ENCODE data around the gene ZNF133.

Gene ZNF133

DNA sequence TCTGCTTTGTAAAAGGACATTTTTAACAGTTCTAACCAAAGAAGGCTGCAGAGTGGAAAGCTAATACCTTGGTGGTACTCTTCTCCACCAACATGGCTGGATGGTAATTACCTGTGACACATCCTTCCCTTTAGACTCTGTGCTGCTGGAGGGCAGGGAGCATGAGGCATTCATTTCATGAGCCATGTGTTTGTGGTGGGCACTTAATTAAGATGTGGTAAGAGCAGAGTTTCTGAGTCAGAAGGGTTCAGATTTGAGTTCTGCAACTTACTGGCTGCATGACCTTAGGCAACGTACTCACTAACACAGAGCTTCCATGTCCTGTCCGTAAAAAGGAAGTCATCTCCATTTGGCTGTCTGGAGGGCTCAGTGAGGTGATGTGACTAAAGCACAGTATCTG is 9.1 kb upstream of the ZNF133 start:
- H3K9me3 ChIP-seq (ENCODE audit: control insufficient read depth in 2 of 2, low read length in 2 of 2) = no peaks in the 10 kb centered on the region
- H3K4me3 ChIP-seq (ENCODE audit: low read length in 2 of 2) = no peak overlapping the region
- no peaks in the 10 kb centered on the region for H3K36me3 ChIP-seq (ENCODE audit: control insufficient read depth in 2 of 2, insufficient read depth in 2 of 2, low read length in 2 of 2)
- peaks cover 10% of the 10 kb centered on the region in 2 donors for H3K27me3 ChIP-seq (ENCODE audit: control insufficient read depth in 2 of 2, insufficient read depth in 2 of 2, low read length in 2 of 2)
- no peak overlapping the region for H3K27ac ChIP-seq (ENCODE audit: low read depth in 2 of 2, low read length in 2 of 2)
- no peak overlapping the region for H3K9ac ChIP-seq (ENCODE audit: low read depth in 1 of 2, low read length in 2 of 2)
- H3K4me1 ChIP-seq (ENCODE audit: control insufficient read depth in 2 of 2, insufficient read depth in 2 of 2, low read length in 2 of 2) = no peaks in the 10 kb centered on the region

DNA sequence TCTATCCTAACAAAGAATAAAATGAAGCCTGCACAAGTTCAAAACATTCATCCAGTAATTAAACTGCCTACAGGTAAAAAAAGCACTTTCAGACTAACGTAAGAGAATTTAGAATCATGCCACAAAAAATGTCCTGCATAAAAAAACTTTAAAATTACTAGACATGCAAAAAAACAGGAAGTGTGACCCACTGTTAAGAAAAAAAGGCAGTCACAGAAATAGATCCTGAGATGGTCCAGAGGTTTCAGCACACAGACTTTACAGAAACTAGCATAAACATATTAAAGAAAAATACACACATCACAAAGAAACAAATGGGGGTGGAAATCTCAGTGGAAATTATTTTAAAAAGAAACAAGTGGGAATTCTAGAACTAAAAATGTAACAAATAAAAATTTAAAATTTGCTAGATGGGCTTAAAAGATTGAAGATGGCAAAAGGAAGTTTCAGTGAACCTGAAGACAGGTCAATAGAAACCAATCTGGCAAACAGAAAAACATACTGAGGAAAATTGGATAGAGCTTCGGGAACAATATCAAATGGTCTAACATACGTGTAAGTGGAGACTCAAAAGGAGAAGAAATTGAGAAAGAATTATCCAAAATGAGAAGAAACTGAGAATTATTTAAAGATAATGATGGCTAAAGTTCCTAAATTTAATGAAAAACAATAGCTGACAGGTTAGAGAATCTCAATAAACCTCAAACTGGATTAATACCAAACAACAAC is 3.4 kb upstream of the ZNF133 start:
- Histone ChIP-seq H3K27ac (ENCODE audit: low read depth in 2 of 2, low read length in 2 of 2) (no peak overlapping the region), H3K9me3 (ENCODE audit: control insufficient read depth in 2 of 2, low read length in 2 of 2) (peaks cover 0 to 3% of the 10 kb centered on the region in 2 donors), H3K36me3 (ENCODE audit: control insufficient read depth in 2 of 2, insufficient read depth in 2 of 2, low read length in 2 of 2) (no peaks in the 10 kb centered on the region), H3K4me3 (ENCODE audit: low read length in 2 of 2) (no peak overlapping the region), H3K27me3 (ENCODE audit: control insufficient read depth in 2 of 2, insufficient read depth in 2 of 2, low read length in 2 of 2) (peaks cover 3 to 8% of the 10 kb centered on the region in 2 donors), H3K9ac (ENCODE audit: low read depth in 1 of 2, low read length in 2 of 2) (no peak overlapping the region), H3K4me1 (ENCODE audit: control insufficient read depth in 2 of 2, insufficient read depth in 2 of 2, low read length in 2 of 2) (peaks cover 2 to 6% of the 10 kb centered on the region in 2 donors)

DNA sequence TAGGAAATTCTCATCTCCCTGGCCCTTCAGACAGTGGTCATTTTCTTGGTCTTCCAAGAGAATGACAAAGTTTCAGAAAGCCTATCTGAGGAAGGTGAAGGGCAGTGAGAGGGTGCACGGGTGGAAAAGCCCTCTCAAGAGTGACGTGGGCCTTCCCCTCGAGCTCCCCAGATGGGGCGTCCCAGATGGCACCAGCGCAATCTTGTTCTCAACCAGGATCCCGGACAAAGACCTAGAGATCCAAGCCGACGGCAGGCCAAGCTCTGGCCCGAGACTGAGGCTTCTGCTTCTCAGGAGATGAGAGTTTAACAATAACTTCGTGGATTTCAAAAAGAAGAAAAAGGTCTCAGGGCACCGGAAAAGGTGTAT is 797 bp upstream of the ZNF133 start:
- Histone ChIP-seq H3K27ac (ENCODE audit: low read depth in 2 of 2, low read length in 2 of 2) (peak overlapping the region; percentile 91 to 94), H3K36me3 (ENCODE audit: control insufficient read depth in 2 of 2, insufficient read depth in 2 of 2, low read length in 2 of 2) (peaks cover 4% of the 10 kb centered on the region in 2 donors), H3K27me3 (ENCODE audit: control insufficient read depth in 2 of 2, insufficient read depth in 2 of 2, low read length in 2 of 2) (peaks cover 0 to 3% of the 10 kb centered on the region in 2 donors), H3K9ac (ENCODE audit: low read depth in 1 of 2, low read length in 2 of 2) (peak overlapping the region; percentile 87 to 93), H3K9me3 (ENCODE audit: control insufficient read depth in 2 of 2, low read length in 2 of 2) (peaks cover 0 to 3% of the 10 kb centered on the region in 2 donors), H3K4me1 (ENCODE audit: control insufficient read depth in 2 of 2, insufficient read depth in 2 of 2, low read length in 2 of 2) (peaks cover 2 to 6% of the 10 kb centered on the region in 2 donors), H3K4me3 (ENCODE audit: low read length in 2 of 2) (peak overlapping the region; percentile 93 to 98)

DNA sequence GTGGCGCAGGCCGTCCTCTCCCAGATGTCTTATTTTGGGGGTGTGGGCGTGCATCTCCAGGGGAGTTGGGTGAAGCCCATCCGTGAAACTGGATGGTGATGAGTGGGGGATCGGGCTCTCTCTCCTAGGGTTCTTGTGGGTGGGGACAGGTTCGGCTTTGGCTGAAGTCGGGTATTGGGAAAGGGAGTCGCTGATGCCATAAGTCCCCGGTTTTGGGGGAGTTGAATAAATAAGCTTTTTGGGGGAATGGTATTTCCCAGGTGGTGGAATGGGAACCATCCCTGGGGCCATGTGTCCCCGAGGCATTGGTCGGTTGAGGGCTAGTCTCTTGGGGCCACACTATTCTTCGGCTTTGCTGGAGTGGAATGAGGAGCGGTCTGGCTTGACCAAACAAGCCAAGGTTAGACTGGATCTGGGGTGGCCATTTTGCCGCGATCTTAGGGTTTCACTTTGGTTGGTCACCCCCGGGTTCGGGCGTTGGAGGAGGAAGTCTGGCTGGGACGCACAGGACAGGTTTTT is 481 bp downstream of the ZNF133 start:
- peaks cover 4 to 5% of the 10 kb centered on the region in 2 donors for H3K36me3 ChIP-seq (ENCODE audit: control insufficient read depth in 2 of 2, insufficient read depth in 2 of 2, low read length in 2 of 2)
- peaks cover 2 to 6% of the 10 kb centered on the region in 2 donors for H3K4me1 ChIP-seq (ENCODE audit: control insufficient read depth in 2 of 2, insufficient read depth in 2 of 2, low read length in 2 of 2)
- H3K9ac ChIP-seq (ENCODE audit: low read depth in 1 of 2, low read length in 2 of 2) = peak overlapping the region; percentile 87 to 93
- peak overlapping the region in 1 of 2 donors; percentile 91 for H3K27ac ChIP-seq (ENCODE audit: low read depth in 2 of 2, low read length in 2 of 2)
- peaks cover 0 to 3% of the 10 kb centered on the region in 2 donors for H3K27me3 ChIP-seq (ENCODE audit: control insufficient read depth in 2 of 2, insufficient read depth in 2 of 2, low read length in 2 of 2)
- H3K4me3 ChIP-seq (ENCODE audit: low read length in 2 of 2) = peak overlapping the region; percentile 93 to 98
- H3K9me3 ChIP-seq (ENCODE audit: control insufficient read depth in 2 of 2, low read length in 2 of 2) = peaks cover 0 to 3% of the 10 kb centered on the region in 2 donors

DNA sequence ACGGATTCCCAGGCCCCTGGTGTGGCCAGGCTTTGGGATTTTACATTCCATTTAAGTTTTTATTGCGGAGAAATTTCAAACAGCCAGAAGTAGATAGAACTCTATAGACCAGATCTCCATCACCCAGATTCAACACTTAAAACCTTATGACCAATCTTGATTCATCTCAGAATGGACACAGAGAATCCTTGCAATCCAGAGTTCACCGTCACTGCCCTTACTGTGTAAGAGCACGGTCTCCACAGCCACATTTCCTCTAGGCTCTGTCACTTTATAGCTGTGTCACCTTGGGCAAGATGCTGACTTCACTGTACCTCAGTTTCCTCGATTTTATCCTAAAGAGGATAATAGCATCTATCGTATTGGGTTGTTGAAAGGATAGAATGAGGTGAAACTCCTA is 979 bp downstream of the ZNF133 start:
- H3K27me3 ChIP-seq (ENCODE audit: control insufficient read depth in 2 of 2, insufficient read depth in 2 of 2, low read length in 2 of 2) = peaks cover 0 to 1% of the 10 kb centered on the region in 2 donors
- H3K4me1 ChIP-seq (ENCODE audit: control insufficient read depth in 2 of 2, insufficient read depth in 2 of 2, low read length in 2 of 2) = peaks cover 2 to 6% of the 10 kb centered on the region in 2 donors
- H3K9me3 ChIP-seq (ENCODE audit: control insufficient read depth in 2 of 2, low read length in 2 of 2) = peaks cover 0 to 3% of the 10 kb centered on the region in 2 donors
- H3K27ac ChIP-seq (ENCODE audit: low read depth in 2 of 2, low read length in 2 of 2) = no peak overlapping the region
- peaks cover 4 to 5% of the 10 kb centered on the region in 2 donors for H3K36me3 ChIP-seq (ENCODE audit: control insufficient read depth in 2 of 2, insufficient read depth in 2 of 2, low read length in 2 of 2)
- peak overlapping the region in 1 of 2 donors; percentile 93 for H3K9ac ChIP-seq (ENCODE audit: low read depth in 1 of 2, low read length in 2 of 2)
- peak overlapping the region; percentile 93 to 98 for H3K4me3 ChIP-seq (ENCODE audit: low read length in 2 of 2)

DNA sequence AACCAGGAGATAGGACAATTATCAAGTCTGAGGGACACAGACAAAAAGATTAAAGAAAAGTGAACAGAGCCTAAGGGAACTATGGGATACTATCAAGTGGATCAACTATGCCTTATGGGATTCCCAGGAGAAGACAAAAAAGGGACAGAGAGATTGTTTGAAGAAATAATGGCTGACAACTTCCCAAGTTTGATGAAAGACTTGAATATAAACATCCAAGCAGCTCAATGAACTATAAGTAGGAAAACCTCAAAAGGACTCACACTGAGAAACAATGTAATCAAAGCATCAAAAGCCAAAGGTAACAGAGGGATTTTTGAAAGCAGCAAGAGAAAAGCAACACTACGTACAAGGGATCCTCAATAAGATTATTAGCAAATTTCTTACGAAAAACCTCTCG is 11.0 kb downstream of the ZNF133 start:
- Histone ChIP-seq H3K36me3 (ENCODE audit: control insufficient read depth in 2 of 2, insufficient read depth in 2 of 2, low read length in 2 of 2) (peaks cover 6 to 7% of the 10 kb centered on the region in 2 donors), H3K27me3 (ENCODE audit: control insufficient read depth in 2 of 2, insufficient read depth in 2 of 2, low read length in 2 of 2) (no peaks in the 10 kb centered on the region), H3K27ac (ENCODE audit: low read depth in 2 of 2, low read length in 2 of 2) (no peak overlapping the region), H3K9ac (ENCODE audit: low read depth in 1 of 2, low read length in 2 of 2) (no peak overlapping the region), H3K4me3 (ENCODE audit: low read length in 2 of 2) (no peak overlapping the region), H3K4me1 (ENCODE audit: control insufficient read depth in 2 of 2, insufficient read depth in 2 of 2, low read length in 2 of 2) (no peaks in the 10 kb centered on the region), H3K9me3 (ENCODE audit: control insufficient read depth in 2 of 2, low read length in 2 of 2) (no peaks in the 10 kb centered on the region)

DNA sequence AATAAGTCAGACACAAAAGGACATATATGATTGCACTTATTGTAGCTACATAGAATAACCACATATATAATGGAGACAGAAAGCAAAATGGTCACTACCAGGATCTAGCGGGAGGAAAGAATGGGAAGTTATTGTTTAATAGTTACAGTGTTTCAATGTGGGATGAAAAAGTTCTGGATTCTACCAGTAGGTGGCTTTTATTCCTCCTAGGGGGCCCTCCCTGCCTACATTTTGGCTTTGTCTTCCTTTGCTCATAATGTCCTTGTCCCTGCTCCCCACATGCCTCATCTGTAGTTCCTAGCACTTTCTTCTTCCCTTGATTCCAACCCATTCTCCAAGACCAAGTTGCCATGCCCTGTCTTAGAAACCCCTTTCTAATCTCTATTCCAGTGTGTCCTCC is 16.3 kb downstream of the ZNF133 start:
- no peak overlapping the region for H3K4me3 ChIP-seq (ENCODE audit: low read length in 2 of 2)
- no peak overlapping the region for H3K27ac ChIP-seq (ENCODE audit: low read depth in 2 of 2, low read length in 2 of 2)
- H3K9ac ChIP-seq (ENCODE audit: low read depth in 1 of 2, low read length in 2 of 2) = no peak overlapping the region
- H3K36me3 ChIP-seq (ENCODE audit: control insufficient read depth in 2 of 2, insufficient read depth in 2 of 2, low read length in 2 of 2) = peaks cover 7 to 9% of the 10 kb centered on the region in 2 donors
- no peaks in the 10 kb centered on the region for H3K9me3 ChIP-seq (ENCODE audit: control insufficient read depth in 2 of 2, low read length in 2 of 2)
- no peaks in the 10 kb centered on the region for H3K27me3 ChIP-seq (ENCODE audit: control insufficient read depth in 2 of 2, insufficient read depth in 2 of 2, low read length in 2 of 2)
- H3K4me1 ChIP-seq (ENCODE audit: control insufficient read depth in 2 of 2, insufficient read depth in 2 of 2, low read length in 2 of 2) = no peaks in the 10 kb centered on the region

DNA sequence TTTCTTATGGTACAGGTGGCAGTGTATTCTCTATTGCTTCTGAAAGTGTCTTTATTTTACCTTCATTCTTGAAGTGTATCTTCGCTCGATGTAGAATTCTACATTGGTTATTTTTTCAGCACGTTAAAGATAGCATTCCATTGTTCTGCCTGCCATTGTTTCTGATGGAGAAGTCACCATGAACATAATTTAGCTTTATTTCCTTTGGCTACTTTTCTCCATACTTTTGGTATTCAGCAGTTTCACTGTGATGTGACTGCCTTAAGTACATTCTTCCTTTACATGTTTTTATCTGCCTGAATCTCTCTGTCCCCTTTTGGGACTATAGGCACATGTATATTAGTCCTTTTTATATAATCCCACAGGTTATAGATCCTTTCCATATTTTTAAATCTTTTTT is 19.0 kb downstream of the ZNF133 start:
- Histone ChIP-seq H3K4me1 (ENCODE audit: control insufficient read depth in 2 of 2, insufficient read depth in 2 of 2, low read length in 2 of 2) (no peaks in the 10 kb centered on the region), H3K27me3 (ENCODE audit: control insufficient read depth in 2 of 2, insufficient read depth in 2 of 2, low read length in 2 of 2) (no peaks in the 10 kb centered on the region), H3K9me3 (ENCODE audit: control insufficient read depth in 2 of 2, low read length in 2 of 2) (no peaks in the 10 kb centered on the region), H3K36me3 (ENCODE audit: control insufficient read depth in 2 of 2, insufficient read depth in 2 of 2, low read length in 2 of 2) (peaks cover 9 to 12% of the 10 kb centered on the region in 2 donors), H3K27ac (ENCODE audit: low read depth in 2 of 2, low read length in 2 of 2) (no peak overlapping the region), H3K4me3 (ENCODE audit: low read length in 2 of 2) (no peak overlapping the region), H3K9ac (ENCODE audit: low read depth in 1 of 2, low read length in 2 of 2) (no peak overlapping the region)

DNA sequence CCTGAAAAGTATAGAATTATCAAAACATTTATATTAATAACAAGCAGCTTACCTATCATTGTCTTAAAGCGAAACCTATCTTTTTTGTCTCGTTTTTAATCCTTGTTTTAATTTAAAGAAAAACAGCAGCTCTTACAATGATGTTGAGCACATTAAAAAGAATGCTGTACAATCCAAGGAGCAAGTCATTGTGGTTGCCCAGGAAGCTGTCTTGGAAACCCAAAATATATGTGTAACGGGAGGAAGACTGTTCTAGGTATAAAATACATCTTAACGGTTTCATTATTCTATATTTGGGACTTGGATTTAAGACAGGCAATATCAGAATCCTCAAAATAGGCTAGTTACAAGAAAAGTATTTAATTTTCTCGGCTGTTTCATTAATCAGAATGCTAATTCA is 21.7 kb downstream of the ZNF133 start:
- H3K9ac ChIP-seq (ENCODE audit: low read depth in 1 of 2, low read length in 2 of 2) = no peak overlapping the region
- peaks cover 9 to 16% of the 10 kb centered on the region in 2 donors for H3K36me3 ChIP-seq (ENCODE audit: control insufficient read depth in 2 of 2, insufficient read depth in 2 of 2, low read length in 2 of 2)
- no peak overlapping the region for H3K27ac ChIP-seq (ENCODE audit: low read depth in 2 of 2, low read length in 2 of 2)
- H3K4me3 ChIP-seq (ENCODE audit: low read length in 2 of 2) = no peak overlapping the region
- H3K9me3 ChIP-seq (ENCODE audit: control insufficient read depth in 2 of 2, low read length in 2 of 2) = no peaks in the 10 kb centered on the region
- H3K4me1 ChIP-seq (ENCODE audit: control insufficient read depth in 2 of 2, insufficient read depth in 2 of 2, low read length in 2 of 2) = peaks cover 0 to 3% of the 10 kb centered on the region in 2 donors
- H3K27me3 ChIP-seq (ENCODE audit: control insufficient read depth in 2 of 2, insufficient read depth in 2 of 2, low read length in 2 of 2) = no peaks in the 10 kb centered on the region

DNA sequence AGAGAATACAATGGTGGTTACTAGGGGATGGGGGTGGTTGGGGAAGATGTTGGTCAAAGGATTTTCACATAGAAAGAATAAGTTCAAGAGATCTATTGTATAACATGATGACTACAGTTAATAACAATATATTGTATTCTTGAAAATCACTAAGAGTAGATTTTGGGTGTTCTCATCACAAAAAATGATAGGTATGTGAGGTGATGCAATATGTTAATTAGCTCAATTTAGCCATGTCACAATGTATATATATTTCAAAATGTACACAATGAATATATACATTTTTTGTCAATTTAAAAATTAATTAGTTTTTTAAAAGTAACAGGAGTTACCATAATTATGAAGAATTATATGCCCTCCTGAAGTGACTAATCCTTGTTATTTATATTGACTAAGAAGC is 22.3 kb downstream of the ZNF133 start:
- H3K36me3 ChIP-seq (ENCODE audit: control insufficient read depth in 2 of 2, insufficient read depth in 2 of 2, low read length in 2 of 2) = peaks cover 6 to 22% of the 10 kb centered on the region in 2 donors
- no peak overlapping the region for H3K9ac ChIP-seq (ENCODE audit: low read depth in 1 of 2, low read length in 2 of 2)
- H3K9me3 ChIP-seq (ENCODE audit: control insufficient read depth in 2 of 2, low read length in 2 of 2) = no peaks in the 10 kb centered on the region
- no peak overlapping the region for H3K4me3 ChIP-seq (ENCODE audit: low read length in 2 of 2)
- no peak overlapping the region for H3K27ac ChIP-seq (ENCODE audit: low read depth in 2 of 2, low read length in 2 of 2)
- H3K27me3 ChIP-seq (ENCODE audit: control insufficient read depth in 2 of 2, insufficient read depth in 2 of 2, low read length in 2 of 2) = no peaks in the 10 kb centered on the region
- H3K4me1 ChIP-seq (ENCODE audit: control insufficient read depth in 2 of 2, insufficient read depth in 2 of 2, low read length in 2 of 2) = peaks cover 0 to 3% of the 10 kb centered on the region in 2 donors
